Measurements from ENCODE around the gene CKAP2. TPM values are rescaled to one million over a fixed set of nuclear protein-coding genes. Genes with fewer than 3 reads are reported as not detected.
"Not testable (repeated sequence)": the region's sequence is repeated elsewhere in the genome, so short reads cannot be mapped to it uniquely, and the experiment has no call there.

CKAP2 gene, protein sequence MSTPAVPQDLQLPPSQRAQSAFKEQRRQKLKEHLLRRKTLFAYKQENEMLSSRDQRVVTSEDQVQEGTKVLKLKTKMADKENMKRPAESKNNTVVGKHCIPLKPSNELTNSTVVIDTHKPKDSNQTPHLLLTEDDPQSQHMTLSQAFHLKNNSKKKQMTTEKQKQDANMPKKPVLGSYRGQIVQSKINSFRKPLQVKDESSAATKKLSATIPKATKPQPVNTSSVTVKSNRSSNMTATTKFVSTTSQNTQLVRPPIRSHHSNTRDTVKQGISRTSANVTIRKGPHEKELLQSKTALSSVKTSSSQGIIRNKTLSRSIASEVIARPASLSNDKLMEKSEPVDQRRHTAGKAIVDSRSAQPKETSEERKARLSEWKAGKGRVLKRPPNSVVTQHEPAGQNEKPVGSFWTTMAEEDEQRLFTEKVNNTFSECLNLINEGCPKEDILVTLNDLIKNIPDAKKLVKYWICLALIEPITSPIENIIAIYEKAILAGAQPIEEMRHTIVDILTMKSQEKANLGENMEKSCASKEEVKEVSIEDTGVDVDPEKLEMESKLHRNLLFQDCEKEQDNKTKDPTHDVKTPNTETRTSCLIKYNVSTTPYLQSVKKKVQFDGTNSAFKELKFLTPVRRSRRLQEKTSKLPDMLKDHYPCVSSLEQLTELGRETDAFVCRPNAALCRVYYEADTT
- total RNA-seq (10 to 100 TPM in 1 of 2 experiments, 1 to 10 TPM in 1; 10.0 to 15.2 TPM), polyA plus RNA-seq (1 to 10 TPM; 8.3 to 9.8 (median 8.7) TPM), total RNA-seq (9.9 to 40.4 (median 24.0) reads per million in 6 experiments)

DNA sequence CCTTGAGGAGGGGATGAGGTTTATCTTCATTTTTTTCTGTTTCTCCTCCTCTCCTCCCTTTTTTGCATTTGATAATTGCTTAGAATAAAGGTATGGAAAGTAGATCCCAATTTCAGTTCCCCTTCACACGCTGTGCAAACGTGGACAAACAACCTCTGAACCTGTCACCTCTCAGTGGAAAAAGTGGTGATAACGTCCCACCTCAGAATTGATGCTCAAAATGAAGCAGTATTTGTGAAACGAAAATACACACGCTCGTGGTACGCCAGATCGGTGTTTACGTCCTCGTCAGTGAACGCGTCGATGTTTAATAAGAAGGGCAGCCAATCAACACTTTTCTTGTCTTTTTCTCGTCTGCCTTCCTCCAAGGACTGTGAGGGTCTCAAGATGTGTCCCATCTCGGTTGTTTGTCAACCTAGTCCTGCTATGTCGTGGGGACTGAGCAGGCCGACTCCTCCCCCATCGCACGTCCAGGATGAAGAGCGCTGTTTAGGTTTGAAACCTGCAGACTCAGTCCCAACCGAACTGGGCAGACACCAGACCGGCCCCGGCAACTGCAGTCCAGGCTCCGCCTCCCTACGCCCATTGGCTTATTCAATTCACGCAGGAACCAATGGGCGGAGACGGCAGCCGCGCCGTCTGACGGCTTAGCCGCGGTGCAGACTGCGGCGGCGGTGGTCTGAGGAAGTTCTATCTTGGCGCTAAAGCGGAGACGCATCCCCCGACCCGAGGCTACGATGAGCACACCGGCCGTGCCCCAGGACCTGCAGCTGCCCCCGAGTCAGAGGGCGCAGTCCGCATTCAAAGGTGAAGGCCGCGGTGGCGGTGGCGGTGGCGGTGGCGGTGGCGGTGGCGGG is at the start of gene CKAP2:
CKAP2 (plus strand) TSS at position 659 of the 857 bp plus-strand sequence; CDS start at position 738, 79 bp downstream.
- Mint-ChIP-seq H3K9me3 (no peaks in the 10 kb centered on the region), H3K36me3 (peaks cover 0 to 6% (median 0%) of the 10 kb centered on the region in 3 donors), H3K27ac (peak within 1 kb of the TSS; percentile 97 to 100 (median 99)), H3K4me1 (peaks cover 17 to 41% (median 33%) of the 10 kb centered on the region in 4 donors), H3K27me3 (peaks cover 0 to 1% (median 0%) of the 10 kb centered on the region in 5 donors), H3K4me3 (peak within 1 kb of the TSS; percentile 91 to 99 (median 96))
- peak; percentile 84 to 99 (median 93) for DNase-seq
- ATAC-seq, result peak; percentile 81 to 82
- POLR2A ChIA-PET, result interaction anchor here (1.5 kb wide), 1 partner anchor 197 kb away, joined by 9 read pairs; the partner anchor contains the start of gene SUGT1

DNA sequence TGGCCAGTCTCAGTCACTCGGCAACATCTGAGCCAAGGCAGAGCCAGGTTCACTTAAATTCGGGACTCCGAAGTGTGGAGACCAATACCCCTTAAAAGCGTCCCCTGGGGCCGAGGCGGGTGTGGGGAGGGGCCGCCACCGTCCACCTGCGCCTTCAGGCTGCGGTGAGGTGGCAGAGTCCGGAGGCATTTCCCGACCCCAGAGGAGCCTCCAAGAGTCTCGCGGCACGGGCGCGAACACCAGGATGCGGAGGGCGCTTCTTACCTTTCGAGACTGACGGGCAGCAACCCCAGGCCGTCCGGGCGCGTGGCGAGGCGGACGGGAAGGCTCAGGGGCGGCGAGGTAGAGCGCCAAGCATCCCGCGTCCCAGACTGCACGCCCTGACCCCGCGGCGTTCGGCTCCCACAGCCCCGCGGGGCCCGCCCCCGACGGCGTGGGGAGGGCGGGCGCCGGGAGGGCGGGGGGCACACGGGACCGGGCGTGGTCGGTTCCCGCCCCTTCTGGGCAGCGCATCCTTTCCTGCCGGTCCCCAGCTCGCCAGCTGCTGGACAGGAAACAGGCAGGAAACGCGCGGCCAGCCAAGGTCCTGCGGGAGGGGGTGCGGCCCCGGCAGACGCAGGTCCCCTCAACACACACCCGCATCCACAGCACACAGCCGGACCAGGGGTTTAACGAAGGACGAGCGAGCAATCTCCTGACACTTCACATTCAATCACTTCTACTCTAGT is 49.3 kb upstream of the CKAP2 start, which contains the start of gene THSD1:
THSD1 (minus strand) TSS at position 406 of the 728 bp plus-strand sequence. CDS start 3,572 bp downstream, outside the sequence.
- ATAC-seq (peak; percentile 66 to 84), DNase-seq (peak in 7 of 10 donors; percentile 3 to 62 (median 12))
- H3K9me3 Mint-ChIP-seq, result no peaks in the 10 kb centered on the region
- peak within 1 kb of the TSS; percentile 64 to 87 (median 80) for H3K4me3 Mint-ChIP-seq
- H3K27ac Mint-ChIP-seq, result peak within 1 kb of the TSS in 4 of 10 donors; percentile 8 to 58 (median 24)
- H3K4me1 Mint-ChIP-seq, result peaks cover 6 to 21% (median 20%) of the 10 kb centered on the region in 4 donors
- peaks cover 10 to 24% (median 10%) of the 10 kb centered on the region in 5 donors for H3K27me3 Mint-ChIP-seq
- POLR2A ChIA-PET, result no interaction called here
- peaks cover 0 to 8% (median 1%) of the 10 kb centered on the region in 3 donors for H3K36me3 Mint-ChIP-seq

DNA sequence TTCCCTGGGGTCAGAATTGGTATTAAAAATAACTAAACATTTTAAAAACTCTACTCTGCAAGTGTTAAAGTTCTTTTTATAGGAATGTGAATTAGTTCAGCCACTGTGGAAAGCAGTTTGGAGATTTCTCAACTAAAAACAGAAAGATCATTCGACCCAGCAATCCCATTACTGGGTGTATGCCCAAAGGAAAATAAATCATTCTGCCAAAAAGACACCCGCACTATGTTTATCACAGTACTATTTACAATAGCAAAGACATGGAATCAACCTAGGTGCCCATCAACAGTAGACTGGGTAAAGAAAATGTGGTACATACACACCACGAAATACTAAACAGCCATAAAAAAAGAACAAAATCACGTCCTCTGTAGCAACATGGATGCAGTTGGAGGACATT is 48.6 kb upstream of the CKAP2 start:
- Mint-ChIP-seq H3K4me3 (peak overlapping the region; percentile 20 to 83 (median 67)), H3K9me3 (no peaks in the 10 kb centered on the region), H3K36me3 (peaks cover 0 to 11% (median 1%) of the 10 kb centered on the region in 3 donors), H3K27ac (peak overlapping the region in 2 of 10 donors; percentile 8 to 24), H3K4me1 (peaks cover 6 to 21% (median 20%) of the 10 kb centered on the region in 4 donors), H3K27me3 (peaks cover 8 to 22% (median 10%) of the 10 kb centered on the region in 5 donors)
- ATAC-seq, result no peak
- DNase-seq, result no peak
- POLR2A ChIA-PET, result no interaction called here

DNA sequence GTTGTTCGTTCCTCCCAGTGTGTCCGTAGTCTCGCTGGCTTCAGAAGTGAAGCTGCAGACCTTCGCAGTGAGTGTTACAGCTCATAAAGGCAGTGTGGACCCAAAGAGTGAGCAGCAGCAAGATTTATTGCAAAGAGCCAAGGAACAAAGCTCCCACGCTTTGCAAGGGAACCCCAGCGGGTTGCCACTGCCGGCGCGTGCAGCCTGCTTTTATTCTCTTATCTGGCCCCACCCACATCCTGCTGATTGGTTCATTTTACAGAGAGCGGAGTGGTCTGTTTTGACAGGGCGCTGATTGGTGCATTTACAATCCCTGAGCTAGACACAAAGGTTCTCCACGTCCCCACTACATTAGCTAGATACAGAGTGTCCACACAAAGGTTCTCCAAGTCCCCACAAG is 47.8 kb upstream of the CKAP2 start:
- peaks cover 0 to 15% (median 1%) of the 10 kb centered on the region in 3 donors for H3K36me3 Mint-ChIP-seq
- H3K27ac Mint-ChIP-seq, result peak overlapping the region in 1 of 10 donors; percentile 21
- H3K27me3 Mint-ChIP-seq, result peaks cover 3 to 17% (median 8%) of the 10 kb centered on the region in 5 donors
- ATAC-seq, POLR2A ChIA-PET, H3K9me3 Mint-ChIP-seq, DNase-seq: not testable (repeated sequence)
- H3K4me1 Mint-ChIP-seq, result peaks cover 6 to 21% (median 20%) of the 10 kb centered on the region in 4 donors
- peak overlapping the region in 5 of 10 donors; percentile 19 to 65 (median 59) for H3K4me3 Mint-ChIP-seq

DNA sequence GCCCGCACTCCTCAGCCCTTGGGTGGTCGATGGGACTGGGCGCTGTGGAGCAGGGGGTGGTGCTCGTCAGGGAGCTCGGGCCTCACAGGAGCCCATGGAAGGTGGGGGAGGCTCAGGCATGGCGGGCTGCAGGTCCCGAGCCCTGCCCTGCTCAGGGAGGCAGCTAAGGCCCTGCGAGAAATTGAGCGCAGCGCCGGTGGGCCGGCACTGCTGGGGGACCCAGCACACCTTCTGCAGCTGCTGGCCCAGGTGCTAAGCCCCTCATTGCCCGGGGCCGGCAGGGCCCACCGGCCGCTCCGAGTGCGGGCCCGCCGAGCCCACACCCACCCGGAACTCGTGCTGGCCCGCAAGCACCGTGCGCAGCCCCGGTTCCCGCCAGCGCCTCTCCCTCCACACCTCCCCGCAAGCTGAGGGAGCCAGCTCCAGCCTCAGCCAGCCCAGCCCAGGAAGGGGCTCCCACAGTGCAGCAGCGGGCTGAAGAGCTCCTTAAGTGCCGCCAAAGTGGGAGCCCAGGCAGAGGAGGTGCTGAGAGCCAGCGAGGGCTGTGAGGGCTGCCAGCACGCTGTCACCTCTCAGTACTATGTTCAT is 47.1 kb upstream of the CKAP2 start:
- H3K4me3 Mint-ChIP-seq, ATAC-seq, H3K9me3 Mint-ChIP-seq, DNase-seq, H3K27ac Mint-ChIP-seq, POLR2A ChIA-PET: not testable (repeated sequence)
- Mint-ChIP-seq H3K36me3 (peaks cover 0 to 22% (median 1%) of the 10 kb centered on the region in 3 donors), H3K4me1 (peaks cover 6 to 21% (median 20%) of the 10 kb centered on the region in 4 donors), H3K27me3 (peaks cover under 1 to 10% (median 1%) of the 10 kb centered on the region in 5 donors)

DNA sequence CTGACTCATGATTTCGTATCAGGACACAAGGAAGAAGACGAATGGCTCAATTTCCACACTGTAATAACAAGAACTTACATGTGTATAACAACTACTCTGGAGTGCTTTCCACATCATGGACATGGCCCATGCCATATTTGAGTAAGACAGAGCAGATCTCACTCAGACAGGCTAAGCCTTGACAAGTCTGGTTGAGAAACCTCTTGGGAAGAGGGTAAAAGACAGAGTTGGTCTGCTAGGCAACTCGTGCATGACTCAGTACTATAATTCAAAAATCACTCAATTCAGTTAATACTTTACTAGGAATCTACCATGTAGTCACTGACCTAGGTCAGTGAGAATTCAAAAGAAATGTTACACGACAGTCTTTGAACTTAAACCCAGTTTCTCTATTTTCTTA is 43.6 kb upstream of the CKAP2 start:
- Mint-ChIP-seq H3K27me3 (no peaks in the 10 kb centered on the region), H3K4me3 (no peak overlapping the region), H3K4me1 (peaks cover 0 to 1% (median under 1%) of the 10 kb centered on the region in 4 donors), H3K36me3 (peaks cover 0 to 49% (median 6%) of the 10 kb centered on the region in 3 donors), H3K27ac (no peak overlapping the region), H3K9me3 (no peaks in the 10 kb centered on the region)
- ATAC-seq, result no peak
- no peak for DNase-seq
- POLR2A ChIA-PET, result no interaction called here

DNA sequence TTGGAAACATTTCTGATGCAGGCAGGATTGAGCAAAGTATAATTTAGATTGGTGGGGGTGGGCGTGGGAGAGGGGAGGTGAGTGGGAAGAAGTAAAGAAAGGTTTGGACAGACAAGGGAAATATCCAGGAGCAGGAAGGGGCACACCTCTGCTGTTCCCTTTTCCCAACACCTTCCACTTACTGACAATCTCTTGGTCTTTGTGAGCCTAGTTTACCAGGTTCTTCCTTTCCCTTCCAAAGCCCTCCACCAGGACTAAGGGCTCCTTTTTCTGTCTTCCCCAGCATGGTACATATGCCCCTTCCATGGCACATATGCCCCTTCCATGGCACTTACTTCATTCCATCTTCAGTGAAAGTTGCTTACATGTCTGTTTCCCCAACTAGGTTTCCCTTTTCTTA is 43.1 kb upstream of the CKAP2 start:
- no peaks in the 10 kb centered on the region for H3K9me3 Mint-ChIP-seq
- no peak overlapping the region for H3K4me3 Mint-ChIP-seq
- DNase-seq (no peak), ATAC-seq (no peak)
- H3K4me1 Mint-ChIP-seq, result peaks cover 0 to 1% (median 0%) of the 10 kb centered on the region in 4 donors
- POLR2A ChIA-PET, result no interaction called here
- H3K27ac Mint-ChIP-seq, result no peak overlapping the region
- H3K27me3 Mint-ChIP-seq, result no peaks in the 10 kb centered on the region
- peaks cover 0 to 54% (median 10%) of the 10 kb centered on the region in 3 donors for H3K36me3 Mint-ChIP-seq

DNA sequence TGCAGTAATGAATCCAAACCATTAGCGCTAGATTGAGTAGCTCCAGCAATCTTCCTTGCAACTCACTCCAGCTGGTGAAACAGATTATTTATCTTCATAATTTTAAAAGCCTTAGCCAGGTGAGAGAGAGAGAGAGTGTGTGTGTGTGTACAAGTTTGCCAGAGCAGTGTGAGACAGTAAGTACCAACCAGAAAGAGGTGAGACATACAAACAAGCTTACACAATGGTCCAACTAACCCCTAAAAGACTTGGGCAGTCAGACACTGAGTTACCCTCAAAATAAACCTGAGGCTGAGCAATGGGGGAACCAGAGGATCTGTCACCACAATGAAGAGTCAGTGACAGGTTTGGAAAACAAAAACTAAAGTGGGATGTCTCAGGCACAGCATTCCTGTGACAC is 41.2 kb upstream of the CKAP2 start:
- DNase-seq, result no peak
- Mint-ChIP-seq H3K4me1 (no peaks in the 10 kb centered on the region), H3K9me3 (no peaks in the 10 kb centered on the region), H3K4me3 (no peak overlapping the region), H3K27ac (peak overlapping the region in 1 of 10 donors; percentile 5), H3K27me3 (no peaks in the 10 kb centered on the region), H3K36me3 (peaks cover 0 to 69% (median 10%) of the 10 kb centered on the region in 3 donors)
- no peak for ATAC-seq
- POLR2A ChIA-PET, result no interaction called here

DNA sequence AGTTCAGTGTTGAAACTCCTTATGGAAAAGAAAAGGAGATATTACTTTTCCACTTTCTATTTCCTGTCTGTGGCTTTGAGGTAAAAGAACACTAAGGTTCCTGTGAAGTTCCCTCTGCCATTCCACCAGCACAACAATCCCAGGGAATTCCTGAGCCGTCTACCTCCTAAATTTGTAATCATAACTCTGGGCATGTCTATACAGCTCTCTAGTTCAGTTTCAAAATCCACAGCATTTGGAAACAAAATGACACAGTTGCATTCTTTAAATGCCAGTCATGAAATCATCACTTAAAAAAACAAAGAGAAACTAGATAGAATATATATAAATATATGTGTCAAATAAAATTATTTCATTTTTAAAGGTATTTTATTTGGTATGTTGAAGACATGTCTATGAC is 40.3 kb upstream of the CKAP2 start:
- no peaks in the 10 kb centered on the region for H3K9me3 Mint-ChIP-seq
- H3K4me1 Mint-ChIP-seq, result peaks cover 0 to 3% (median 0%) of the 10 kb centered on the region in 4 donors
- no peak for DNase-seq
- H3K27ac Mint-ChIP-seq, result no peak overlapping the region
- no peaks in the 10 kb centered on the region for H3K27me3 Mint-ChIP-seq
- POLR2A ChIA-PET, result no interaction called here
- H3K4me3 Mint-ChIP-seq, result no peak overlapping the region
- H3K36me3 Mint-ChIP-seq, result peaks cover 0 to 72% (median 10%) of the 10 kb centered on the region in 3 donors
- no peak for ATAC-seq

DNA sequence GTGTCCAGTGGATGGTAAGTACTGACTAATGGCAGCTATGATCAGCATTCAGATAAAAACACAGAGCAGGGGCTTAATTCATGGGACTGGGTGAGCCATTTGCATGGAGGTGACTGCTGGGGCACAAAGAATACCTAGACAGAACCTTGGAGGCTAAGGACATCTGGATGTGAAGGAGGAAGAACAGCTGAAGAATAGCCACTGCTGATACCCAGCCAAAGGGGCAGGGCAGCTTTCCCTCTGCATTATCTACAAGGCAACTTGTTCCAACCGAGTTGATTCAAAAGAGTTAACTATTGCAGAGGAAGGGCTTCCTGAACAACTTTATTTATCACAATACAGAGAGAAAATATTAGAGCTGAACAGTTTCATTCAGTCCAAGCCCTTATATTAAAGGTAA is 36.2 kb upstream of the CKAP2 start:
- Mint-ChIP-seq H3K4me1 (peaks cover 0 to 3% (median 0%) of the 10 kb centered on the region in 4 donors), H3K27ac (peak overlapping the region in 3 of 10 donors; percentile 1 to 68 (median 9)), H3K27me3 (no peaks in the 10 kb centered on the region), H3K4me3 (no peak overlapping the region), H3K36me3 (peaks cover 0 to 78% (median 18%) of the 10 kb centered on the region in 3 donors), H3K9me3 (no peaks in the 10 kb centered on the region)
- POLR2A ChIA-PET, result no interaction called here
- DNase-seq, result no peak
- ATAC-seq, result no peak

DNA sequence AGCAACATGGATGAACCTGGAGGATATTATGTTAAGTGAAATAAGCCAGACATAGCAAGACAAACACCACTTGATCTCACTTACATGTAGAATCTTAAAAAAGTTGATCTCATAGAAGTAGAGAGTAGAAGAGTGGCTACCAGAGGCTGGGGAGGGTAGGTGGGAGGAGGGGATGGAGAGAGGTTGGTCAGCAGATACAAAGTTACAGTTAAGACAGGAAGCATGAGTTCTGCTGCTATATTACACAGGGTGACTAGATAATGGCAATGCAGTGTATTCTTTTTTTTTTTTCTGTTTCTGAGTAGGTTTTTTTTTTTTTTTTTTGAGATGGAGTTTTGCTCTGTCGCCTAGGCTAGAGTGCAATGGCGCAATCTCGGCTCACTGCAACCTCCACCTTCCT is 34.1 kb upstream of the CKAP2 start:
- Mint-ChIP-seq H3K9me3 (no peaks in the 10 kb centered on the region), H3K27ac (peak overlapping the region in 1 of 10 donors; percentile 17), H3K4me1 (peaks cover 0 to 3% (median 0%) of the 10 kb centered on the region in 4 donors), H3K36me3 (peaks cover 0 to 76% (median 25%) of the 10 kb centered on the region in 3 donors), H3K4me3 (no peak overlapping the region), H3K27me3 (no peaks in the 10 kb centered on the region)
- ATAC-seq, result no peak
- no peak for DNase-seq
- POLR2A ChIA-PET, result no interaction called here
